KMS-11 (cell line): ENCODE results near the gene IL1RAPL1.

Experiments
- H2AFZ ChIP-seq: fragments of 200-600 bp; sonication (generic); 2 replicates; pipeline ENCODE4 v1.6.1; 2016; ENCODE audit warnings: antibody characterized with exemption, mixed run types, low read depth
- H3K27ac ChIP-seq: fragments of 200-600 bp; sonication (generic); 2 replicates; pipeline ENCODE4 v1.6.1; 2016; ENCODE audit warnings: mild to moderate bottlenecking, mixed run types
- H3K27me3 ChIP-seq: fragments of 200-600 bp; sonication (generic); 2 replicates; pipeline ENCODE4 v1.6.1; 2017; ENCODE audit warnings: mild to moderate bottlenecking, low read depth, mixed run types, moderate library complexity; ENCODE audit not compliant: insufficient read depth
- H3K36me3 ChIP-seq: fragments of 200-600 bp; sonication (generic); 2 replicates; pipeline ENCODE4 v1.6.1; 2017; ENCODE audit warnings: mild to moderate bottlenecking, mixed run types; ENCODE audit not compliant: insufficient read depth
- H3K4me1 ChIP-seq: fragments of 200-600 bp; sonication (generic); 2 replicates; pipeline ENCODE4 v1.6.1; 2016; ENCODE audit warnings: mild to moderate bottlenecking, low read depth, mixed run types; ENCODE audit not compliant: poor library complexity, severe bottlenecking
- H3K4me2 ChIP-seq: fragments of 200-600 bp; sonication (generic); 2 replicates; pipeline ENCODE4 v1.7.0; 2016; ENCODE audit warnings: mild to moderate bottlenecking, mixed run types
- H3K4me3 ChIP-seq: fragments of 200-600 bp; sonication (generic); IDR thresholded peaks from 2 replicates; pipeline ENCODE4 v1.6.1; 2017; ENCODE audit warnings: low read depth, low read length, mixed read lengths; ENCODE audit not compliant: insufficient read depth
- H3K79me2 ChIP-seq: fragments of 200-600 bp; sonication (generic); 2 replicates; pipeline ENCODE4 v1.6.1; 2016; ENCODE audit warnings: low read depth, mixed run types; ENCODE audit not compliant: insufficient read depth
- H3K9ac ChIP-seq: fragments of 200-600 bp; sonication (generic); 2 replicates; pipeline ENCODE4 v1.6.1; 2016; ENCODE audit warnings: mild to moderate bottlenecking, mixed run types
- H4K20me1 ChIP-seq: fragments of 200-600 bp; sonication (generic); 2 replicates; pipeline ENCODE4 v1.6.1; 2016; ENCODE audit warnings: mild to moderate bottlenecking, mixed run types; ENCODE audit not compliant: insufficient read depth
- CTCF ChIP-seq: fragments of 200-600 bp; sonication (generic); conservative IDR thresholded peaks from 2 replicates; pipeline ENCODE4 v1.6.1; 2017; ENCODE audit warnings: low read depth, mild to moderate bottlenecking, antibody characterized with exemption, low read length, moderate library complexity, mixed read lengths

IL1RAPL1 gene

GRCh38 chrX:29834764-29835163, 1247.5 kb downstream of the IL1RAPL1 start:
- Histone ChIP-seq H2AFZ (no peak overlapping the region), H3K4me2 (no peak overlapping the region), H3K27me3 (no peaks in the 10 kb centered on the region), H3K36me3 (no peaks in the 10 kb centered on the region), H3K4me1 (no peaks in the 10 kb centered on the region), H4K20me1 (no peaks in the 10 kb centered on the region), H3K27ac (no peak overlapping the region), H3K4me3 (no peak overlapping the region), H3K79me2 (no peaks in the 10 kb centered on the region), H3K9ac (no peak overlapping the region)
- TF ChIP-seq CTCF, result no peak

GRCh38 chrX:29841750-29842149, 1254.5 kb downstream of the IL1RAPL1 start:
- Histone ChIP-seq H3K4me2 (no peak overlapping the region), H3K9ac (no peak overlapping the region), H3K27ac (no peak overlapping the region), H3K27me3 (no peaks in the 10 kb centered on the region), H3K4me3 (no peak overlapping the region), H3K4me1 (no peaks in the 10 kb centered on the region), H4K20me1 (no peaks in the 10 kb centered on the region), H3K79me2 (no peaks in the 10 kb centered on the region), H2AFZ (no peak overlapping the region), H3K36me3 (no peaks in the 10 kb centered on the region)
- no peak for TF ChIP-seq CTCF

GRCh38 chrX:29842552-29842951, 1255.3 kb downstream of the IL1RAPL1 start:
- Histone ChIP-seq H3K79me2 (no peaks in the 10 kb centered on the region), H3K4me3 (no peak overlapping the region), H3K4me1 (no peaks in the 10 kb centered on the region), H3K36me3 (no peaks in the 10 kb centered on the region), H2AFZ (no peak overlapping the region), H3K4me2 (no peak overlapping the region), H4K20me1 (no peaks in the 10 kb centered on the region), H3K27me3 (no peaks in the 10 kb centered on the region), H3K9ac (no peak overlapping the region), H3K27ac (no peak overlapping the region)
- no peak for TF ChIP-seq CTCF

- Histone ChIP-seq H2AFZ (no peak overlapping the region), H3K27ac (no peak overlapping the region)
These were observed 1264.8 kb downstream of the IL1RAPL1 start for GRCh38 chrX:29851857-29852605.

More at GRCh38 chrX:29851857-29852605, 1264.8 kb downstream of the IL1RAPL1 start:
- TF ChIP-seq CTCF, result no peak
- no peak overlapping the region for H3K9ac ChIP-seq
- no peaks in the 10 kb centered on the region for H3K36me3 ChIP-seq
- H3K27me3 ChIP-seq, result no peaks in the 10 kb centered on the region
- no peaks in the 10 kb centered on the region for H3K79me2 ChIP-seq
- H3K4me3 ChIP-seq, result no peak overlapping the region
- H3K4me2 ChIP-seq, result no peak overlapping the region
- no peaks in the 10 kb centered on the region for H3K4me1 ChIP-seq
- no peaks in the 10 kb centered on the region for H4K20me1 ChIP-seq
